Umbilical cord (tissue), 2 donors: ENCODE results near the gene CAPZB. TPM values are rescaled to one million over a fixed set of nuclear protein-coding genes. Genes with fewer than 3 reads are reported as not detected.

Experiments used
- DNase-seq: peaks from one replicate; pipeline ENCODE4 v3.0.0-alpha.2; 2015; ENCODE audit warnings: low spot score
- total RNA-seq: library from RNA; depleted of rRNA; stranded (reverse); fragments of >200 nt; gene quantifications from one replicate; pipeline ENCODE4 v1.2.3, GENCODE V29; 2014; ENCODE audit warnings: low replicate concordance; ENCODE audit not compliant: insufficient read depth

CAPZB gene
- total RNA-seq, 1 donor from 2014 or later, result 77.0 TPM

- no peak for DNase-seq
These were observed 154.7 kb downstream of the CAPZB start for GRCh38 chr1:19330449-19331135.

GRCh38 chr1:19329611-19330010 is 155.7 kb downstream of the CAPZB start:
- no peak for DNase-seq

GRCh38 chr1:19329188-19329587 is 156.2 kb downstream of the CAPZB start:
- DNase-seq, result no peak

DNA sequence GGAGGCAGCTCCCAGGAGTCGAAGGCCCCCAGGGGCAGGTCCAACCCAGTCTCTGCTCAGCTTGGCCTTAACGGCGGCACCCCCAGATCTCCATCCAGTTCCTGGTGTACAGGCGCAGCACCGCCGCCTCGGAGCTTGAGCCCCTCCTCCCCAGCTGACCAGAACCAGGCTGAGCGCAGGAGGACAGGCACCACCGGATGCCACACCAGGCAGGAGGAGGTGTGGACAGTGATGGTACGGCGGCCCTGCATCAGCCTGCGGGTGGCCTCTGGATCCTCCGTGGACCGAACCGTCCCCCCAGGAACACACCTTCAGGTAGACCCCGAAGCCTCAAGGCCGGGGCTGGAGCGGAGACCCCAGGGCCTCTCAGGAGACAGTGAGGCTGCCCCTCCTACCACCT is 156.9 kb downstream of the CAPZB start:
- DNase-seq, result no peak

DNA sequence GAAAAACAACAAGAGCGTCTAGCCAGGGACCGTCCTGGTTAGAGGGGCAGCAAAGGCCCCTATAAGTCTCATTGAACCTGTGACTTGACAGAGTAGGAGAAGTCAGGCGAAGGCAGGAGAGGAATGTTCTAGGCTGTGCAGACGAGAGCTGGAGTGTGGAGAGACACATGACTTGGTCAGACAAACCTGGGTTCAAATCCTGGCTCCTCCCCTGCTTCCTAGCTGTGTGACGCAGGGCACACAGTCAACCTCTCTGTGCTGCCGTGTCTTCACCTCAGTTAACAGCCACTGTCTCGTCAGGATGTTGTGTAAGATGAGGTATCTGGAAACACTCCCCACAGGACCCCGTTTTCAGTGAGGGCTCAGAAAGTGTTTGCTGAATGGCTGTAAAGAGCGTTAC is 157.6 kb downstream of the CAPZB start:
- DNase-seq, result no peak

- DNase-seq, result no peak
These were observed 158.0 kb downstream of the CAPZB start for GRCh38 chr1:19327301-19327700.

- DNase-seq, result no peak
These were observed 158.6 kb downstream of the CAPZB start for GRCh38 chr1:19326748-19327065.

GRCh38 chr1:19325958-19326747 is 159.2 kb downstream of the CAPZB start:
- DNase-seq, result no peak

DNA sequence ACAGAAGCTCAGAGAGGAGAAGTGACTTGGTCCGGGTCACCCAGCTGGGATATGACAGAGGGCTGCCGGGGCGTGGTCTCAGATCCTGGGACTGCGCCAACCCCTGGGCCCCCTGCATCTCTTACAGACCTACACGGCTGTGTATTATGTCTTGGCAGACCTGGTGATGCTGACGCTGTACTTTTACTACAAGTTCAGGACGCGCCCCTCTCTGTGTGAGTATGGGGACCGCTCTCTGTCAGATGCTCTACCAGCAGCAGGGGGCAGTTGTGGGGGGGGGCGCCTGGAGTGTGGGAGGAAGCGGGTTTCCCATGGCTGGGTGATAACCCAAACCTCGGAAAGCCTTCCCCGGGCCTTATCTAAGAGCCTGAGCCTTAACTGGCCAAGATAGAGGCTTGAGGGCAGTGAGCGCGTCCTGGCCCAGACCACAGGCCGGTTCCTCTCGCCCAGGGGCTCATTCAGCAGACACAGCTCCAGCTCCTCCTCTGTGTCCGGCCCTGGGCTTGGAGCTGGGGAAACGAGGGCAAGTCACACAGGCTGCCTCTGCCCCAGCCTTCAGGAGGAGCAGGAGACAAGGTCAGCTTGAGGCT is 159.9 kb downstream of the CAPZB start:
- DNase-seq, result no peak

GRCh38 chr1:19324665-19324990 is 160.7 kb downstream of the CAPZB start:
- no peak for DNase-seq

DNA sequence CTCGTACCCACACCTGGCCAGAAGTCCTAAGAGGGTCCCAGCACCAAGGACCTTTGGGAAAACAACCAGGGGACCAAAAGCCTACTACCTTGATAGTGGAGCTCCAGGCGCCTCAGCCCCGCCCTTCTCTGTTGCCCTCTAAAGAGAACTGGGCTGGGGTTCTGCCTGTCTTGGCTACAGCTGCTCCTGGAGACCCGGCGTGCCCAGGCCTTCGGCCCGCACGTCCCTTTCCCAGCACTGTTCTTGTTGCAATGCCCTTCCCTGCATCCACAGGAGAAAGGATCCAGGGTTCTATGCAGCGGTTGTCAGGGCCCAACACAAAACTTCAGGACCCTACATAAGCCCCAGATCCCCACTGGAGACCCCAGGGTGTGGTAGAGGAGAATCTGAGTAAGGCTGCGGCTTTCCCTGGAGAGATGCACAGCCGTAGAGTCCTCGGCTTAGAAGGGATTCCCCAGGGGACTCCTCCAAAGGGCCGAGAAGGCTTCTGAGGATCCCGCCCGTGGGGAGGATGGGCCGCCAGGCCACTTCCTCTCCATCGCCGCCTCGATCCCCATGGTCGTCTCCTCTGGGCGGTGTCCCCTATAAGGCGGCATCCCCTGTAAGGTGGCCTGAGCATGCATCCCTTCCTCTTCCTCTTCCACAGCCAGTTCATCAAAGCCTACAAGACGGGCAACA is 161.2 kb downstream of the CAPZB start:
- DNase-seq, result no peak

GRCh38 chr1:19322481-19322880 is 162.9 kb downstream of the CAPZB start:
- no peak for DNase-seq

DNA sequence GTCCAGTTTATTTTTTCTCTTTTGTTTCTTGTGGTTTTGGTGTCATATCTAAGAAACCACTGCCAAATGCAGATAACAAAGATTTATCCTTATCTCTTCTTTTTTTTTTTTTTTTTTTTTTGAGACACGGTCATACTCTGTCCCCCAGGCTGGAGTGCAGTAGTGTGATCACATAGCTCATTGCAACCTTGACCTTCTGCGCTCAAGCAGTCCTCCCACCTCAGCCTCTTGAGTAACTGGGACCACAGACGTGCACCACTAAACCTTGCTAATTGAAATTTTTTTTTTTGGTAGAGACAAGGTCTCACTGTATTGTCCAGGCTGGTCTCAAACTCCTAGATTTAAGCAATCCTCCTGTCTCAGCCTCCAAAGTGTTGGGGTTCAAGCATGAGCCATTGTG is 164.3 kb downstream of the CAPZB start:
- DNase-seq, result no peak

GRCh38 chr1:19319196-19319595 is 166.1 kb downstream of the CAPZB start:
- no peak for DNase-seq

DNA sequence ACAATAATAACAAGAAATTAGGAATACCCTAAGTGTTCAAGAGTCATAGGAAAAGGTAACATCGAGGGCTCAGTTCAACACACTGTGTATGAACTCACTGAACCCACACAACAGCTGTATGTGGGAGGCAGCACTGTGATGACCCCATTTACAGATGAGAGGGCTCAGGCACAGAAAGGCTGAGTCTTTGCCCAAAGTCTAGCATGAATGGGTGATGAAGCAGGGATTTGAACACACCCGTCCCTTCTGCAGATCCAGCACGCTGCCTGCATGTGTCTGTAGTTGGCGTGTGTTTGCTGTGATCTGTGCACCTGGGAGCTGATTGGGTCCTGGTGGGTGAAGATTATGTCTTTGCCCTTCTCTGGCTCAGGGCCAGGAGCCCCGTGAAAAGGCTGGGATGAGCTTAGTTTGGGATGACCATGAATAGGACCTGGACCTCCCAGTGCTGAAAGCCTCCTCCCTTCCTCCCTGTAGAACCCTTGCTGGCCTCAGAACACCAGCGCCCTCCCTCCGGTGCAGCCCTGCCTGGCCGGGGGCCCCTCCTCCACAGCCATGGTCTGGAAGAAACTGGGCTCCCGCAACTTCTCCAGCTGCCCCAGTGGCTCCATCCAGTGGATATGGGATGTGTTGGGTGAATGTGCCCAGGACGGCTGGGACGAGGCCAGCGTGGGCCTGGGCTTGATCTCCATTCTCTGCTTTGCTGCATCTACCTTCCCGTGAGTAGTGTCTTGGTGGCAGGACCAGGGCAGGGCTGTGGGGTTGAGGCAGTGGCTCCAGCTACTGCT is 168.0 kb downstream of the CAPZB start:
- DNase-seq, result no peak

GRCh38 chr1:19315378-19316198 is 169.8 kb downstream of the CAPZB start:
- DNase-seq, result no peak

GRCh38 chr1:19313961-19314882 is 171.1 kb downstream of the CAPZB start:
- no peak for DNase-seq

- DNase-seq, result no peak
These were observed 171.7 kb downstream of the CAPZB start for GRCh38 chr1:19313636-19313959.

DNA sequence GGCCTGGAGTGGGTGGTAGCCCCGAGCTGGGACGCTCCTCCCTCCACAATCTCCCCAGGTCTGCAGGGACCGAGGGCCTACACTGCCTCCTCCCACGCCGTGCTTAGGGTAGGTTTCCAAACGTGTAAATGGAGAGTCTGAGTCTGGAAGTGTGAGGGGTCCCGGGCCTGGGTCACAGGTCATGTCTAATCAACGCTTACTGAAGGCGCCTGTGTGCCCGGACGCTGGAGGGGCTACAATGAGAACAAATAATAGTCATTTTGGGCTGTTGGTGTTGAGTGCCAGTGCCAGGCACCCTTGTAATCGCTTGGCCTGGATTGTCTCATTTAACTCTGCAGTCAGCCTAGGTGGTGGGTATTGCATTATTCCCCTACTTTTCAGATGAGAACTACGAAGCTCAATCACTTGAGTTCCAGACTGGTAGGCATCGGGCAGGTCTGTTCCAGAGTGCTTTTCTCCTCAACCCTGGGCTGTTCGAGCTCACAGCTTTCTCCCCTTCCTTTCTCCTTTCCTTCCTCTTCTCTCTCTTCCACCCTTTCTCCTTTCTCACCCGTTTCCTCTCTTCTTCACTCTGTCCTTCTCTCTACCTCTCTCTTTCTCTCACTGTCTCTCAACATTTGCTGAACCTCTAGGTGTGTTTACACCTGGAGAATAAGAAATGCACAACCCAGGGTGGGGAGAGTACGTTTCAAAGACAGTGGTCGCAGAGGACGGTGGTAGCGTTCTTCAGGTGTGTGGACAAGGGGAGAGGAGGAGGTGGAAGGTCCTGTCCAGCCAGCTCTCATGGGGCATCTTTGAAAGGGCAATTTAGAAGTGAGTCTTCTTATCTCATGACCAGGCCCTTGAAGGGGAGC is 172.3 kb downstream of the CAPZB start:
- DNase-seq, result no peak
